Karpas-422 (cell line): ENCODE results near the gene RFTN2. TPM values are rescaled to one million over a fixed set of nuclear protein-coding genes. Genes with fewer than 3 reads are reported as not detected.
"Not testable (repeated sequence)": the region's sequence is repeated elsewhere in the genome, so short reads cannot be mapped to it uniquely, and the experiment has no call there.

Source experiments
- DNase-seq: peaks from one replicate; pipeline ENCODE4 v3.0.0-alpha.2; 2015
- H2AFZ ChIP-seq: fragments of 200-600 bp; sonication (generic); 2 replicates; pipeline ENCODE4 v1.6.1; 2014; ENCODE audit warnings: antibody characterized with exemption, low read length, mixed read lengths
- H3K27ac ChIP-seq: fragments of 200-600 bp; sonication (generic); 2 replicates; pipeline ENCODE4 v1.5.1; 2014; ENCODE audit warnings: mild to moderate bottlenecking, low read length, moderate library complexity
- H3K27me3 ChIP-seq: fragments of 200-600 bp; sonication (generic); 2 replicates; pipeline ENCODE4 v1.6.1; 2014; ENCODE audit warnings: low read length, mixed read lengths
- H3K36me3 ChIP-seq: fragments of 200-600 bp; sonication (generic); 2 replicates; pipeline ENCODE4 v1.6.1; 2014; ENCODE audit warnings: low read length, mixed read lengths; ENCODE audit not compliant: insufficient read depth
- H3K4me1 ChIP-seq: fragments of 200-600 bp; sonication (generic); 2 replicates; pipeline ENCODE4 v1.6.1; 2014; ENCODE audit warnings: mild to moderate bottlenecking, low read length, mixed read lengths
- H3K4me2 ChIP-seq: fragments of 200-600 bp; sonication (generic); 2 replicates; pipeline ENCODE4 v1.6.1; 2014; ENCODE audit warnings: low read length, low read depth, mild to moderate bottlenecking; ENCODE audit not compliant: poor library complexity, severe bottlenecking
- H3K4me3 ChIP-seq: fragments of 200-600 bp; sonication (generic); 2 replicates; pipeline ENCODE4 v1.5.1; 2014; ENCODE audit warnings: mild to moderate bottlenecking, antibody characterized with exemption, low read length, mixed read lengths
- H3K79me2 ChIP-seq: fragments of 200-600 bp; sonication (generic); 2 replicates; pipeline ENCODE4 v1.6.1; 2014; ENCODE audit warnings: mild to moderate bottlenecking, low read length, mixed read lengths
- H3K9ac ChIP-seq: fragments of 200-600 bp; sonication (generic); 2 replicates; pipeline ENCODE4 v1.6.0; 2014; ENCODE audit warnings: low read length
- H3K9me2 ChIP-seq: fragments of 200-600 bp; sonication (generic), shearing (Covaris generic); replicated peaks from 2 replicates; pipeline ENCODE4 v1.6.0; 2014; ENCODE audit warnings: mild to moderate bottlenecking, low read length, moderate library complexity; ENCODE audit not compliant: insufficient read depth
- H3K9me3 ChIP-seq: fragments of 300-700, 200-600 bp; sonication (generic); 2 replicates; pipeline ENCODE4 v1.6.1; 2014; ENCODE audit warnings: low read length, mixed read lengths
- H4K20me1 ChIP-seq: fragments of 200-600 bp; sonication (generic); 2 replicates; pipeline ENCODE4 v1.6.1; 2014; ENCODE audit warnings: mild to moderate bottlenecking, antibody characterized with exemption, low read length, low read depth; ENCODE audit not compliant: insufficient read depth
- total RNA-seq: library from RNA; depleted of rRNA; stranded (reverse); fragments of >200 nt; shearing (Covaris generic); gene quantifications from 2 replicates; pipeline ENCODE4 v1.2.3, GENCODE V29; 2014; ENCODE audit warnings: low replicate concordance

Gene RFTN2
- total RNA-seq, 1 experiment from 2014 or later, result not detected

GRCh38 chr2:197591339-197592072, 83.9 kb downstream of the RFTN2 start:
- Histone ChIP-seq H3K9me3 (no peaks in the 10 kb centered on the region), H3K27me3 (no peaks in the 10 kb centered on the region), H3K36me3 (no peaks in the 10 kb centered on the region), H4K20me1 (no peaks in the 10 kb centered on the region), H3K79me2 (no peaks in the 10 kb centered on the region), H3K4me2 (no peak overlapping the region), H3K9me2 (no peaks in the 10 kb centered on the region), H3K9ac (no peak overlapping the region), H2AFZ (no peak overlapping the region), H3K27ac (no peak overlapping the region), H3K4me1 (no peaks in the 10 kb centered on the region), H3K4me3 (no peak overlapping the region)
- no peak for DNase-seq

GRCh38 chr2:197587255-197587654, 88.1 kb downstream of the RFTN2 start:
- not testable (repeated sequence) for H3K9ac ChIP-seq, H4K20me1 ChIP-seq, H3K27me3 ChIP-seq, H2AFZ ChIP-seq, H3K9me2 ChIP-seq, H3K27ac ChIP-seq, H3K79me2 ChIP-seq, DNase-seq, H3K4me1 ChIP-seq, H3K4me3 ChIP-seq, H3K9me3 ChIP-seq, H3K36me3 ChIP-seq, H3K4me2 ChIP-seq

- H3K4me1 ChIP-seq, H3K36me3 ChIP-seq, H3K4me3 ChIP-seq, H3K9me3 ChIP-seq, H3K27ac ChIP-seq, H3K79me2 ChIP-seq, H3K9me2 ChIP-seq, DNase-seq, H4K20me1 ChIP-seq, H3K9ac ChIP-seq, H2AFZ ChIP-seq, H3K4me2 ChIP-seq, H3K27me3 ChIP-seq: not testable (repeated sequence)
Measured at GRCh38 chr2:197580166-197580565, 95.2 kb downstream of the RFTN2 start.

- H3K36me3 ChIP-seq, H4K20me1 ChIP-seq, H3K9me3 ChIP-seq, H3K4me3 ChIP-seq, H3K4me2 ChIP-seq, H3K9ac ChIP-seq, DNase-seq, H3K9me2 ChIP-seq, H3K27me3 ChIP-seq, H3K79me2 ChIP-seq, H3K4me1 ChIP-seq, H2AFZ ChIP-seq, H3K27ac ChIP-seq: not testable (repeated sequence)
Measured at GRCh38 chr2:197578294-197578693, 97.1 kb downstream of the RFTN2 start.

GRCh38 chr2:197577446-197577845, 97.9 kb downstream of the RFTN2 start:
- peaks cover 4% of the 10 kb centered on the region; the same call in 1 of the 2 replicates for H3K36me3 ChIP-seq
- no peaks in the 10 kb centered on the region for H3K9me2 ChIP-seq
- no peaks in the 10 kb centered on the region for H3K4me1 ChIP-seq
- no peaks in the 10 kb centered on the region for H3K27me3 ChIP-seq
- peaks cover 3% of the 10 kb centered on the region; the same call in 1 of the 2 replicates for H4K20me1 ChIP-seq
- no peak overlapping the region for H3K4me3 ChIP-seq
- H3K9me3 ChIP-seq, result no peaks in the 10 kb centered on the region
- DNase-seq, result no peak
- no peak overlapping the region for H3K4me2 ChIP-seq
- no peak overlapping the region for H2AFZ ChIP-seq
- no peaks in the 10 kb centered on the region for H3K79me2 ChIP-seq
- H3K27ac ChIP-seq, result no peak overlapping the region
- no peak overlapping the region for H3K9ac ChIP-seq

GRCh38 chr2:197576631-197577030, 98.8 kb downstream of the RFTN2 start:
- Histone ChIP-seq H3K9me3 (no peaks in the 10 kb centered on the region), H3K9me2 (no peaks in the 10 kb centered on the region), H3K9ac (no peak overlapping the region), H2AFZ (no peak overlapping the region), H3K4me1 (no peaks in the 10 kb centered on the region), H3K79me2 (no peaks in the 10 kb centered on the region), H3K4me2 (no peak overlapping the region), H3K27ac (no peak overlapping the region), H4K20me1 (peaks cover 3% of the 10 kb centered on the region; the same call in 1 of the 2 replicates), H3K4me3 (no peak overlapping the region), H3K36me3 (peaks cover 12% of the 10 kb centered on the region; the same call in 1 of the 2 replicates), H3K27me3 (no peaks in the 10 kb centered on the region)
- DNase-seq, result no peak

- Histone ChIP-seq H4K20me1 (peaks cover 3% of the 10 kb centered on the region; the same call in 1 of the 2 replicates), H3K27me3 (no peaks in the 10 kb centered on the region), H3K79me2 (no peaks in the 10 kb centered on the region), H3K36me3 (peaks cover 12% of the 10 kb centered on the region; the same call in 1 of the 2 replicates), H3K27ac (no peak overlapping the region), H3K4me1 (no peaks in the 10 kb centered on the region), H3K9me3 (no peaks in the 10 kb centered on the region), H3K4me2 (no peak overlapping the region), H3K9ac (no peak overlapping the region), H3K9me2 (no peaks in the 10 kb centered on the region), H2AFZ (no peak overlapping the region), H3K4me3 (no peak overlapping the region)
- DNase-seq, result no peak
Measured at GRCh38 chr2:197575987-197576386, 99.4 kb downstream of the RFTN2 start.

- no peak overlapping the region for H3K4me2 ChIP-seq
- H3K36me3 ChIP-seq, result peaks cover 12% of the 10 kb centered on the region; the same call in 1 of the 2 replicates
- H3K27ac ChIP-seq, result no peak overlapping the region
- no peaks in the 10 kb centered on the region for H3K4me1 ChIP-seq
- H3K9me3 ChIP-seq, result no peaks in the 10 kb centered on the region
- H3K9me2 ChIP-seq, result no peaks in the 10 kb centered on the region
- no peaks in the 10 kb centered on the region for H3K27me3 ChIP-seq
- no peak overlapping the region for H3K9ac ChIP-seq
- H3K79me2 ChIP-seq, result no peaks in the 10 kb centered on the region
- no peak overlapping the region for H2AFZ ChIP-seq
- no peak overlapping the region for H3K4me3 ChIP-seq
- no peak for DNase-seq
- peaks cover 3% of the 10 kb centered on the region; the same call in 1 of the 2 replicates for H4K20me1 ChIP-seq
Measured at GRCh38 chr2:197573608-197574007, 101.8 kb downstream of the RFTN2 start.
